ENCODE results near the gene ITPRIPL2. TPM values are rescaled to one million over a fixed set of nuclear protein-coding genes. Genes with fewer than 3 reads are reported as not detected.

The ITPRIPL2 gene
- total and polyA plus RNA-seq, 2 donors: 2.5 to 5.3 TPM

GRCh38 chr16:19075511-19075910, 38.3 kb upstream of the ITPRIPL2 start:
- H3K9me3 ChIP-seq (ENCODE audit: control insufficient read depth in 2 of 2, insufficient read depth in 1 of 2, low read length in 1 of 2): no peaks in the 10 kb centered on the region
- 98% methylated on average over 12 of the region's 12 CpGs for WGBS

GRCh38 chr16:19077879-19078278, 35.9 kb upstream of the ITPRIPL2 start:
- 97% methylated on average over 6 of the region's 6 CpGs for WGBS
- Histone ChIP-seq H3K9me3 (ENCODE audit: control insufficient read depth in 2 of 2, insufficient read depth in 1 of 2, low read length in 1 of 2) (no peaks in the 10 kb centered on the region), H3K27me3 (ENCODE audit: control insufficient read depth in 2 of 2, insufficient read depth in 1 of 2, low read length in 1 of 2) (no peaks in the 10 kb centered on the region), H3K4me3 (ENCODE audit: low read length in 2 of 2) (no peak overlapping the region), H3K27ac (ENCODE audit: low read depth in 1 of 2, low read length in 1 of 2) (no peak overlapping the region), H3K36me3 (ENCODE audit: control insufficient read depth in 2 of 2, insufficient read depth in 2 of 2, low read length in 1 of 2) (peaks cover 19 to 44% of the 10 kb centered on the region in 2 donors), H3K4me1 (ENCODE audit: control insufficient read depth in 2 of 2, insufficient read depth in 2 of 2, low read length in 2 of 2) (no peaks in the 10 kb centered on the region)
- DNase-seq (ENCODE audit: low read depth in 6 of 9, low spot score in 9 of 9): no peak

More at GRCh38 chr16:19075511-19075910, 38.3 kb upstream of the ITPRIPL2 start:
- no peak overlapping the region for H3K4me3 ChIP-seq (ENCODE audit: low read length in 2 of 2)
- no peak for DNase-seq (ENCODE audit: low read depth in 6 of 9, low spot score in 9 of 9)
- H3K4me1 ChIP-seq (ENCODE audit: control insufficient read depth in 2 of 2, insufficient read depth in 2 of 2, low read length in 2 of 2): no peaks in the 10 kb centered on the region
- no peak overlapping the region for H3K27ac ChIP-seq (ENCODE audit: low read depth in 1 of 2, low read length in 1 of 2)
- H3K36me3 ChIP-seq (ENCODE audit: control insufficient read depth in 2 of 2, insufficient read depth in 2 of 2, low read length in 1 of 2): peaks cover 20 to 54% of the 10 kb centered on the region in 2 donors
- H3K27me3 ChIP-seq (ENCODE audit: control insufficient read depth in 2 of 2, insufficient read depth in 1 of 2, low read length in 1 of 2): no peaks in the 10 kb centered on the region

DNA sequence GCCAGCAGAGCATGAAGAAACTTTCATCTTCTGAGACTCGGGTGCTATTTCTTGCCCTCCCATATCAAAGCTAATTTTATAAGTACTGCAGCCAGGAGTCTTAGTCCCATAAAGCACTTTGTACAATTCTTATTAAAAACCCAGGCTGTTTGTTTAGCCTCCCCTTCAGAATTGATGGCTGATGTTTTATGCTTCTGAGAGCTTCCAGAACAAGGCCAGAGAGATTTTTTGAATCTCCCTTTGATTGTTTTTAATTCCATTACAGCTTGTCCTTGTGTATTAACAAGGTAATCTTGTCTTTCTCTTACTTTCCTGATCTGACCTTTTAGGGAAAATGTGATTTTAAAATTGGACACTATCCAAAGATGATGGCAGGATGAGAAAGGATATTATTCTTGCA, 30.1 kb upstream of the ITPRIPL2 start:
- Histone ChIP-seq H3K27me3 (ENCODE audit: control insufficient read depth in 2 of 2, insufficient read depth in 1 of 2, low read length in 1 of 2) (peaks cover 7 to 15% of the 10 kb centered on the region in 2 donors), H3K4me3 (ENCODE audit: low read length in 2 of 2) (no peak overlapping the region), H3K9me3 (ENCODE audit: control insufficient read depth in 2 of 2, insufficient read depth in 1 of 2, low read length in 1 of 2) (no peaks in the 10 kb centered on the region), H3K4me1 (ENCODE audit: control insufficient read depth in 2 of 2, insufficient read depth in 2 of 2, low read length in 2 of 2) (peaks cover 0 to 9% of the 10 kb centered on the region in 2 donors), H3K27ac (ENCODE audit: low read depth in 1 of 2, low read length in 1 of 2) (no peak overlapping the region), H3K36me3 (ENCODE audit: control insufficient read depth in 2 of 2, insufficient read depth in 2 of 2, low read length in 1 of 2) (peaks cover 1 to 7% of the 10 kb centered on the region in 2 donors)
- 94% methylated on average over 1 of the region's 1 CpG for WGBS
- DNase-seq (ENCODE audit: low read depth in 6 of 9, low spot score in 9 of 9): no peak

DNA sequence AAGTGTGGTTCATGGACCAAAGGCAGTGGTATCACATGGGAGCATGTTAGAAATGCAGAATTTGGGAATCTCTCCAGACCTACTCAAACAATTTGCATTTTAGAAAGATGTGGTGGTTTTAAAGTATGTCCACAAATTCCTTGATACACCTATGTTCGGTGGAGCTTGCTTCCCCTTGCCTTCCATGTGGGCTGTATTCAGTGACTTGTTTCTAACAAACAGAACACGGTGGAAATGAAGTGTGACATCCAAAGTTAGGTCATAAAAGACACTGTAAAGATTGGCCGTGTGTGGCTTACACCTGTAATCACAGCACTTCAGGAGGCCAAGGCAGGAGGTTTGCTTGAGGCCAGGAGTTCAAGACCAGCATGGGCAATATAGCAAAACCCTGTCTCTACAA, 29.6 kb upstream of the ITPRIPL2 start:
- DNase-seq (ENCODE audit: low read depth in 6 of 9, low spot score in 9 of 9): no peak
- WGBS: 93% methylated on average over 3 of the region's 3 CpGs
- H3K4me1 ChIP-seq (ENCODE audit: control insufficient read depth in 2 of 2, insufficient read depth in 2 of 2, low read length in 2 of 2): peaks cover 0 to 9% of the 10 kb centered on the region in 2 donors
- H3K27me3 ChIP-seq (ENCODE audit: control insufficient read depth in 2 of 2, insufficient read depth in 1 of 2, low read length in 1 of 2): peaks cover 7 to 15% of the 10 kb centered on the region in 2 donors
- H3K36me3 ChIP-seq (ENCODE audit: control insufficient read depth in 2 of 2, insufficient read depth in 2 of 2, low read length in 1 of 2): peaks cover 0 to 4% of the 10 kb centered on the region in 2 donors
- no peaks in the 10 kb centered on the region for H3K9me3 ChIP-seq (ENCODE audit: control insufficient read depth in 2 of 2, insufficient read depth in 1 of 2, low read length in 1 of 2)
- no peak overlapping the region for H3K4me3 ChIP-seq (ENCODE audit: low read length in 2 of 2)
- H3K27ac ChIP-seq (ENCODE audit: low read depth in 1 of 2, low read length in 1 of 2): no peak overlapping the region

- Histone ChIP-seq H3K27me3 (ENCODE audit: control insufficient read depth in 2 of 2, insufficient read depth in 1 of 2, low read length in 1 of 2) (peaks cover 7 to 15% of the 10 kb centered on the region in 2 donors), H3K9me3 (ENCODE audit: control insufficient read depth in 2 of 2, insufficient read depth in 1 of 2, low read length in 1 of 2) (no peaks in the 10 kb centered on the region), H3K27ac (ENCODE audit: low read depth in 1 of 2, low read length in 1 of 2) (no peak overlapping the region), H3K36me3 (ENCODE audit: control insufficient read depth in 2 of 2, insufficient read depth in 2 of 2, low read length in 1 of 2) (peaks cover 0 to 4% of the 10 kb centered on the region in 2 donors), H3K4me3 (ENCODE audit: low read length in 2 of 2) (no peak overlapping the region), H3K4me1 (ENCODE audit: control insufficient read depth in 2 of 2, insufficient read depth in 2 of 2, low read length in 2 of 2) (peaks cover 0 to 9% of the 10 kb centered on the region in 2 donors)
- 95% methylated on average over 5 of the region's 5 CpGs for WGBS
- DNase-seq (ENCODE audit: low read depth in 6 of 9, low spot score in 9 of 9): no peak
Observed at GRCh38 chr16:19084879-19085278, 28.9 kb upstream of the ITPRIPL2 start.

GRCh38 chr16:19085679-19086200, 28.0 kb upstream of the ITPRIPL2 start:
- H3K4me1 ChIP-seq (ENCODE audit: control insufficient read depth in 2 of 2, insufficient read depth in 2 of 2, low read length in 2 of 2): peaks cover 0 to 9% of the 10 kb centered on the region in 2 donors
- H3K27ac ChIP-seq (ENCODE audit: low read depth in 1 of 2, low read length in 1 of 2): no peak overlapping the region
- H3K27me3 ChIP-seq (ENCODE audit: control insufficient read depth in 2 of 2, insufficient read depth in 1 of 2, low read length in 1 of 2): peaks cover 7 to 15% of the 10 kb centered on the region in 2 donors
- no peaks in the 10 kb centered on the region for H3K9me3 ChIP-seq (ENCODE audit: control insufficient read depth in 2 of 2, insufficient read depth in 1 of 2, low read length in 1 of 2)
- H3K4me3 ChIP-seq (ENCODE audit: low read length in 2 of 2): no peak overlapping the region
- WGBS: 30% methylated on average over 8 of the region's 8 CpGs
- DNase-seq (ENCODE audit: low read depth in 6 of 9, low spot score in 9 of 9): no peak
- H3K36me3 ChIP-seq (ENCODE audit: control insufficient read depth in 2 of 2, insufficient read depth in 2 of 2, low read length in 1 of 2): peaks cover 0 to 4% of the 10 kb centered on the region in 2 donors

GRCh38 chr16:19086322-19087199, 27.2 kb upstream of the ITPRIPL2 start:
- WGBS: 9% methylated on average over 52 of the region's 52 CpGs
- Histone ChIP-seq H3K4me3 (ENCODE audit: low read length in 2 of 2) (peak overlapping the region in 1 of 2 donors; percentile 22), H3K4me1 (ENCODE audit: control insufficient read depth in 2 of 2, insufficient read depth in 2 of 2, low read length in 2 of 2) (peaks cover 0 to 9% of the 10 kb centered on the region in 2 donors), H3K9me3 (ENCODE audit: control insufficient read depth in 2 of 2, insufficient read depth in 1 of 2, low read length in 1 of 2) (no peaks in the 10 kb centered on the region), H3K36me3 (ENCODE audit: control insufficient read depth in 2 of 2, insufficient read depth in 2 of 2, low read length in 1 of 2) (no peaks in the 10 kb centered on the region), H3K27me3 (ENCODE audit: control insufficient read depth in 2 of 2, insufficient read depth in 1 of 2, low read length in 1 of 2) (peaks cover 7 to 15% of the 10 kb centered on the region in 2 donors), H3K27ac (ENCODE audit: low read depth in 1 of 2, low read length in 1 of 2) (no peak overlapping the region)
- DNase-seq (ENCODE audit: low read depth in 6 of 9, low spot score in 9 of 9): peak; percentile 11 to 81 (median 49)

DNA sequence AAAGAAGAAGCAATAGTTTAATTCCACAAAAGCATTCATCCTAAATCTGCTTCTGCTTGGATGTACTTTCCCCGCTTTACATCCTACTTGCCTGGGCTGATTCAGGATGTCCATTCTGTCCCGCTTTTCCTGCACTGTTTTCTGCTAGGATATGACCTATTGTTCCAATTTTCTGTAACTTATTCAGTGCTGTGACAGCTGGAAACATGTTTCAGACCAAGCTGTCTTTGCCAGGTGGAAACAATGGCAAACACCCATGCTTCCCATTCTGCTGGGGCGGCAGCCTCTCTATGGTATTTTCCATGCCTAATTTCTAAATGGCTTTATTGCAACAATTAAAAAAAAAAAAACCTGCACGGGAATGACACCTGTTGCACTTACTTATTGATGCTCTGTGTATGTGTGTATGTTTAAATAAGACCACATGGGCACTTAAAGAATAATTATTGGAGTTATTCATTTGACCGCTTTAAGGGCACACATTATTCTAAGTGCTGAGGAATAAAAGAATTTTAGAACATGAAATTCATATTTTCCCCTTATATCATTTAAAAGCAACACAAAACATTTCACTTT, 25.3 kb upstream of the ITPRIPL2 start:
- 95% methylated on average over 5 of the region's 5 CpGs for WGBS
- Histone ChIP-seq H3K36me3 (ENCODE audit: control insufficient read depth in 2 of 2, insufficient read depth in 2 of 2, low read length in 1 of 2) (no peaks in the 10 kb centered on the region), H3K27me3 (ENCODE audit: control insufficient read depth in 2 of 2, insufficient read depth in 1 of 2, low read length in 1 of 2) (peaks cover 7 to 15% of the 10 kb centered on the region in 2 donors), H3K9me3 (ENCODE audit: control insufficient read depth in 2 of 2, insufficient read depth in 1 of 2, low read length in 1 of 2) (no peaks in the 10 kb centered on the region), H3K27ac (ENCODE audit: low read depth in 1 of 2, low read length in 1 of 2) (no peak overlapping the region), H3K4me1 (ENCODE audit: control insufficient read depth in 2 of 2, insufficient read depth in 2 of 2, low read length in 2 of 2) (peaks cover 0 to 9% of the 10 kb centered on the region in 2 donors), H3K4me3 (ENCODE audit: low read length in 2 of 2) (no peak overlapping the region)
- no peak for DNase-seq (ENCODE audit: low read depth in 6 of 9, low spot score in 9 of 9)

DNA sequence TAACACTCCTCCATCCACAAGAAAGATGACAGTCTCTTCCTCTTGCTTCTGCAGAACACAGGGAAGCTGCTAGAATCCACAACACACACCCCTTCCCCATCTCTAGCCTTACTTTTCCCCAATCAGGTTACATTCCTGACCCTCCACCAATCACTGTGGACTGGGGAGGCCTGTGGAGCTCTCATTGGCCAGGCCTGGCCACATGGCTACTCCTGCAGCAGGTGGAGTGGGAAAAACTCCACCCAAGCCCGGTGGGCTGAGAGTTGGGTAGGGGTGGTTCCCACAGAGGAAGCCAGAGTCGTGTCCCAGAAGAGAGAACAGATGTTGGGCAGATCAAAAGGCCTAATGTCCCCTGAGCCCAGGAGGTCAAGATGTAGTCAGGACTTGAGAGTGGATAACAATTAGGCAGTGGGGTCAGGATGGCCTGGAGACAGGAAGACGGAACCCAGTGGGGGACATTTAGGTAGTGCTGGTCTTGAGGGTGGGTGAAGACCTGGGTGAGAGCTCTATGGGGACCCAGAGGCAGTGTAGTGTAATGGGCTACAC, 24.3 kb upstream of the ITPRIPL2 start:
- no peak overlapping the region for H3K27ac ChIP-seq (ENCODE audit: low read depth in 1 of 2, low read length in 1 of 2)
- DNase-seq (ENCODE audit: low read depth in 6 of 9, low spot score in 9 of 9): no peak
- H3K9me3 ChIP-seq (ENCODE audit: control insufficient read depth in 2 of 2, insufficient read depth in 1 of 2, low read length in 1 of 2): no peaks in the 10 kb centered on the region
- peaks cover 0 to 9% of the 10 kb centered on the region in 2 donors for H3K4me1 ChIP-seq (ENCODE audit: control insufficient read depth in 2 of 2, insufficient read depth in 2 of 2, low read length in 2 of 2)
- peaks cover 7 to 15% of the 10 kb centered on the region in 2 donors for H3K27me3 ChIP-seq (ENCODE audit: control insufficient read depth in 2 of 2, insufficient read depth in 1 of 2, low read length in 1 of 2)
- 90% methylated on average over 3 of the region's 3 CpGs for WGBS
- no peaks in the 10 kb centered on the region for H3K36me3 ChIP-seq (ENCODE audit: control insufficient read depth in 2 of 2, insufficient read depth in 2 of 2, low read length in 1 of 2)
- H3K4me3 ChIP-seq (ENCODE audit: low read length in 2 of 2): no peak overlapping the region

Measured in thymus (tissue), 11 donors.